GM21381 (cell line): ENCODE data around the gene C12orf43.
"Not testable (repeated sequence)": the region's sequence is repeated elsewhere in the genome, so short reads cannot be mapped to it uniquely, and the experiment has no call there.

Experiments used
- ATAC-seq: cut with Tn5 transposase; IDR thresholded peaks from one replicate; pipeline ENCODE4 v1.9.1; 2021; ENCODE audit warnings: mild to moderate bottlenecking, moderate library complexity; ENCODE audit not compliant: unreplicated experiment

The C12orf43 gene

GRCh38 chr12:121015825-121016766 is at the start of gene C12orf43:
C12orf43 (minus strand) TSS chr12:121016487; CDS start chr12:121016474, 13 bp downstream.
- ATAC-seq, result peak; percentile 98

- no peak for ATAC-seq
These were observed 49.1 kb upstream of the C12orf43 start for GRCh38 chr12:121065345-121065744.

- ATAC-seq, result not testable (repeated sequence)
These were observed 48.3 kb upstream of the C12orf43 start for GRCh38 chr12:121064586-121064985.

GRCh38 chr12:121064116-121064515 is 47.8 kb upstream of the C12orf43 start:
- no peak for ATAC-seq

GRCh38 chr12:121062391-121063045 is 46.2 kb upstream of the C12orf43 start:
- no peak for ATAC-seq

GRCh38 chr12:121061831-121062230 is 45.5 kb upstream of the C12orf43 start:
- ATAC-seq, result no peak

GRCh38 chr12:121060149-121061001 is 44.1 kb upstream of the C12orf43 start:
- peak; percentile 79 for ATAC-seq

- ATAC-seq, result peak; percentile 13
These were observed 43.0 kb upstream of the C12orf43 start for GRCh38 chr12:121059031-121059898.

- no peak for ATAC-seq
These were observed 41.5 kb upstream of the C12orf43 start for GRCh38 chr12:121057794-121058193.

- no peak for ATAC-seq
These were observed 37.4 kb upstream of the C12orf43 start for GRCh38 chr12:121053706-121054105.

GRCh38 chr12:121050725-121051124 is 34.4 kb upstream of the C12orf43 start:
- ATAC-seq, result no peak

GRCh38 chr12:121048442-121048841 is 32.2 kb upstream of the C12orf43 start:
- ATAC-seq, result no peak

GRCh38 chr12:121047400-121047799 is 31.1 kb upstream of the C12orf43 start:
- not testable (repeated sequence) for ATAC-seq

GRCh38 chr12:121043067-121043466 is 26.8 kb upstream of the C12orf43 start:
- ATAC-seq, result no peak

- ATAC-seq, result peak; percentile 73
These were observed 22.8 kb upstream of the C12orf43 start, which contains the start of gene OASL for GRCh38 chr12:121038861-121039668. OASL (minus strand) TSS chr12:121039246; CDS start chr12:121038971, 275 bp downstream.

- ATAC-seq, result no peak
These were observed 20.6 kb upstream of the C12orf43 start for GRCh38 chr12:121036810-121037326.

GRCh38 chr12:121034616-121035305 is 18.5 kb upstream of the C12orf43 start:
- no peak for ATAC-seq

- ATAC-seq, result no peak
These were observed 17.5 kb upstream of the C12orf43 start for GRCh38 chr12:121033625-121034349.
